ENCODE data around the gene PAX7.

PAX7 gene

GRCh38 chr1:18635070-18635577, 4.5 kb downstream of the PAX7 start:
- no peak for ATAC-seq
- TF ChIP-seq TSHZ2 (CRISPR knock-in tag; IDR thresholded peaks at IDR 0.05), result no peak
- TF ChIP-seq CSDC2 (CRISPR knock-in tag; IDR thresholded peaks at IDR 0.05), result no peak
- TF ChIP-seq POU6F1 (CRISPR knock-in tag; IDR thresholded peaks at IDR 0.05; ENCODE audit: borderline replicate concordance, low read depth), result no peak
- no peak for TF ChIP-seq RARB (CRISPR knock-in tag; IDR thresholded peaks at IDR 0.05)
- no peak for TF ChIP-seq OSR1 (CRISPR knock-in tag; IDR thresholded peaks at IDR 0.05)
- TF ChIP-seq ZNF8 (CRISPR knock-in tag; IDR thresholded peaks at IDR 0.05), result no peak
- TF ChIP-seq CREB5 (CRISPR knock-in tag; IDR thresholded peaks at IDR 0.05; ENCODE audit: low read depth), result no peak
- no peak for TF ChIP-seq ZC3H10 (CRISPR knock-in tag; IDR thresholded peaks at IDR 0.05)
- no peak for TF ChIP-seq SNAI2 (CRISPR knock-in tag; IDR thresholded peaks at IDR 0.05)
- no peak for TF ChIP-seq ESRRG (CRISPR knock-in tag; IDR thresholded peaks at IDR 0.05)
- TF ChIP-seq TOX (CRISPR knock-in tag; IDR thresholded peaks at IDR 0.05; ENCODE audit: borderline replicate concordance), result no peak

GRCh38 chr1:18635891-18636595, 5.4 kb downstream of the PAX7 start:
- ATAC-seq, result peak; percentile 20; the same call in 1 of the 3 replicates
- TF ChIP-seq POU6F1 (CRISPR knock-in tag; IDR thresholded peaks at IDR 0.05; ENCODE audit: borderline replicate concordance, low read depth) (no peak), ZFP3 (CRISPR knock-in tag; IDR thresholded peaks at IDR 0.05) (no peak), ARNTL (CRISPR knock-in tag; IDR thresholded peaks at IDR 0.05; ENCODE audit: borderline replicate concordance, low read depth) (no peak), SNAI2 (CRISPR knock-in tag; IDR thresholded peaks at IDR 0.05) (no peak), ESRRG (CRISPR knock-in tag; IDR thresholded peaks at IDR 0.05) (no peak), BACH2 (CRISPR knock-in tag; IDR thresholded peaks at IDR 0.05; ENCODE audit: borderline replicate concordance) (no peak), ZC3H10 (CRISPR knock-in tag; IDR thresholded peaks at IDR 0.05) (no peak), ZNF8 (CRISPR knock-in tag; IDR thresholded peaks at IDR 0.05) (no peak)

GRCh38 chr1:18636596-18637508, 6.2 kb downstream of the PAX7 start:
- ATAC-seq, result no peak
- TF ChIP-seq PATZ1 (CRISPR knock-in tag; IDR thresholded peaks at IDR 0.05; ENCODE audit: borderline replicate concordance) (no peak), BACH2 (CRISPR knock-in tag; IDR thresholded peaks at IDR 0.05; ENCODE audit: borderline replicate concordance) (no peak), CSRNP3 (CRISPR knock-in tag; IDR thresholded peaks at IDR 0.05) (no peak), ZNF565 (CRISPR knock-in tag; conservative IDR thresholded peaks at IDR 0.05; ENCODE audit: low read depth) (no peak), SNAI2 (CRISPR knock-in tag; IDR thresholded peaks at IDR 0.05) (no peak), TCF4 (CRISPR knock-in tag; IDR thresholded peaks at IDR 0.05; ENCODE audit: borderline replicate concordance) (no peak)
